ENCODE measurements around the gene KRT17.
"Not testable (repeated sequence)": the region's sequence is repeated elsewhere in the genome, so short reads cannot be mapped to it uniquely, and the experiment has no call there.

Gene KRT17

DNA sequence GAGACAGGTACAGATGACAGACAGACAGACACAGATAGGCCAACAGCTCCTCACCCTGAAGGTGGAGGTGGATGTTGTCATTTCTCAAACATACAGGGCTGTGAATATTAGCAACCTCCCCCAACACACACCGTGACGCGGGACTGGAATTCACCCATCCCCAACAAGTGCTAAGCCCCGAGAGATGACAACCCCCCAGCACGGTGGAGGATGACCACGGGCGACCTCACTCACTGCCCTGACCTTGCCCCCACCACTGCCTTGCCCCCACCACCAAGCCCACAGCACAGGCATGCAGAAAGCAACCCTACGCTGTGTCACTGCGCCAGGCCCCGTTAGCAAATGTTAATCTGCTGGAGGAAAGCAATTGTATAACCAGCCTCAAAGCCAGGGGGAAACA lies 4.9 kb upstream of the KRT17 start:
- H3K27ac ChIP-seq (ENCODE audit: low read length): no peak overlapping the region
- H3K4me1 ChIP-seq (ENCODE audit: control insufficient read depth in 1 of 2, insufficient read depth in 2 of 2, low read length in 2 of 2): no peaks in the 10 kb centered on the region

DNA sequence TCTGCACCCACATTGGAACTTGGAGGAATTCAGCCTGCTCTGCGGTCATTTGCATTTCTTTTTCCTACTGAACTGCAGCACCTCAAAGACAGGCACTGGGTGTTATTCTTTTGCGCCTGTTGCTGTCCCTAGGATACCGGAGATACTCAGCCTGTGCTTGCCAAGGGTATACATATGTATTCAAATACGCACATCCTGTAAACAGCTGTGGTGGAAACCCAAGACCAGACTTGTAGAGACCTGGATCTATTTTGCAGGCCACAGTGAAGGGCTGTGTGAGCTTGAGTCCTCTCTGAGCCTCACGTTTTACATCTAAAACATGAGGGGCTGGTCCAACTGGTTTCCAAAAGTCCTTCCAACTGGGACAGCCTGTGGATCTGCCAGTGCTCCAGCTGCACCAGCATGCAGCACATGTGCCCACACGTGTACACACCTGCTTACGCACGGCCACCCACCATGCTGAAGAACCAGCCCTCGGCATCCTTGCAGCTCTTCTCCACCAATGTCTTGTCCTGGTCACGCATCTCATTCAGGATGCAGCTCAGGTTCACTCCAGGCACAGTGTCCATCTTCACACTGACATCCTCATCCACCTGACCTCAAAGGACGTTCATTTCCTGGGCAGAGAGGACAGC lies 4.4 kb upstream of the KRT17 start:
- not testable (repeated sequence) for H3K27ac ChIP-seq (ENCODE audit: low read length); H3K4me3 ChIP-seq (ENCODE audit: low read depth in 1 of 2, low read length in 2 of 2); H3K27me3 ChIP-seq (ENCODE audit: low read depth, low read length); H3K9me3 ChIP-seq (ENCODE audit: control insufficient read depth in 1 of 2, low read length in 2 of 2); H3K4me1 ChIP-seq (ENCODE audit: control insufficient read depth in 1 of 2, insufficient read depth in 2 of 2, low read length in 2 of 2); H3K36me3 ChIP-seq (ENCODE audit: control insufficient read depth in 1 of 2, insufficient read depth in 2 of 2, low read length in 2 of 2)

More for the DNA sequence above, 4.9 kb upstream of the KRT17 start:
- H3K36me3 ChIP-seq (ENCODE audit: control insufficient read depth in 1 of 2, insufficient read depth in 2 of 2, low read length in 2 of 2): no peaks in the 10 kb centered on the region
- no peaks in the 10 kb centered on the region for H3K27me3 ChIP-seq (ENCODE audit: low read depth, low read length)
- H3K9me3 ChIP-seq (ENCODE audit: control insufficient read depth in 1 of 2, low read length in 2 of 2): no peaks in the 10 kb centered on the region
- H3K4me3 ChIP-seq (ENCODE audit: low read depth in 1 of 2, low read length in 2 of 2): no peak overlapping the region

DNA sequence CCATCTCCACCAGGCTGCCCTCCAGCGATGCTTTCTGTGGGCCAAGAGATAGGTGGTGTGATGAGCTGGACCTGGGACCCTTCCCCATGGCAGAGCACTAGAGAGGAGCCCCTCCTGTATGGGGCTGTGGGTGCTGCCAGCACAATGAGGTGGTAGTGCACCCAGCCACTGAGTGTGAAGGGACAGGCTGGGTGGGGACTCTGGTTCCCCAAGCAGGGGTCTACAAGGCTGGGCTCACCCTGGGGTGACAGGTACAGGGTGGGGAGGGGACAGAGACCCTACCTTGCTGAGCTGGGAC lies 3.6 kb upstream of the KRT17 start:
- H3K27me3 ChIP-seq (ENCODE audit: low read depth, low read length); H3K9me3 ChIP-seq (ENCODE audit: control insufficient read depth in 1 of 2, low read length in 2 of 2): not testable (repeated sequence)

DNA sequence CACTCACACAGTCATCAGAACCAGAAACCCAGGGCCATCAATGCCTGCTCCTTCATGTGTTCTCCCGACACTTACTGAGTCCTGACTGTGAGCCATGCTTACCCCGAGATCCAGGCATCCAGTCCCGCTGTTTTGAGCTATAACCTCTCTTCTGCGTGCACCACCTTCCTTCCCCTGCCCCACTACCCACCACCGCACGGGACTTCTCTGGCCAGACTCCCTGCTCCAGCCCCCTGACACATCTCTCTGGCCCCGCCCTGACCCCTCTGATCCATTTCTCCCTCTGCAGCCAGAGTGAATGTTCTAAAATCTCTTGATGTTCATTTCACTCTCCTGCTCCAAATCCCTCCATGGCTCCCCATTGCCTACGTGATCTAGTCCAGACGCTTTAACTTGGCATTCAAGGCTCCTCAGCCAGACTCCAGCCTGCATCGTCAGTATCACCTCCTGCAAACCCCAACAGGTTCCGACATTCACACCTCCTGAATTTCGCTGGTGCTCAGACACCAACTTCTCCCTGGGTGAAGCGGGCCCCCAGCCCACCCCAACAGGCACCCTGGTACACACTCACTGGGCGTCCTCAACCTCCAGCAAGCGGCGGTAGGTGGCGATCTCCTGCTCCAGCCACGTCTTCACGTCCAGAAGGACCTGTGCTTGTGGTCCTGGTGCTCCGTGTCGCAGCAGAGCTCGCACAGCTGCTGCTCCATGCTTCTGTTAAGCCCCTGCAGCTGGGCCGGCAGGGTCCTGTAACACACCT lies 3.1 kb upstream of the KRT17 start:
- Histone ChIP-seq H3K9me3 (ENCODE audit: control insufficient read depth in 1 of 2, low read length in 2 of 2) (no peaks in the 10 kb centered on the region), H3K36me3 (ENCODE audit: control insufficient read depth in 1 of 2, insufficient read depth in 2 of 2, low read length in 2 of 2) (no peaks in the 10 kb centered on the region), H3K27ac (ENCODE audit: low read length) (no peak overlapping the region)

More for the DNA sequence above, 3.6 kb upstream of the KRT17 start:
- not testable (repeated sequence) for H3K4me1 ChIP-seq (ENCODE audit: control insufficient read depth in 1 of 2, insufficient read depth in 2 of 2, low read length in 2 of 2); H3K27ac ChIP-seq (ENCODE audit: low read length); H3K36me3 ChIP-seq (ENCODE audit: control insufficient read depth in 1 of 2, insufficient read depth in 2 of 2, low read length in 2 of 2); H3K4me3 ChIP-seq (ENCODE audit: low read depth in 1 of 2, low read length in 2 of 2)

DNA sequence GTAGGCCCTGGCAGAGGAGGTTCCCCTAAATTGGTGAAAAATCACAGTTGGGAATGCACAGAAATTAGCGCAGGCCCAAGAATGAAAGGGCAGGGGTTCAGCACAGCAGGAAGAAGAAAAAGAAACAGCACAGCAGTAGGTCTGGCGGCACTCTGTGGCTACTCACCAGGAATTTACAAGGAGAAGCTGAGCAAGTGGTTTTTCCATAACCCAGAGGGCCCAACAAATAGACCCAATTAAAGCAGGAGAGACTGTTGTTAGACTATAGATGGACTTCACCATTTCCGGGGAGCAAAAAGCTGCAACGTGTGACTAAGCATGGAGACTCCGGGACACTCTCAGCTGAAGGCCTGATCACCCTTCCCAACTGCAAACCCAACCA lies 2.5 kb upstream of the KRT17 start:
- not testable (repeated sequence) for H3K4me3 ChIP-seq (ENCODE audit: low read depth in 1 of 2, low read length in 2 of 2); H3K9me3 ChIP-seq (ENCODE audit: control insufficient read depth in 1 of 2, low read length in 2 of 2); H3K36me3 ChIP-seq (ENCODE audit: control insufficient read depth in 1 of 2, insufficient read depth in 2 of 2, low read length in 2 of 2); H3K4me1 ChIP-seq (ENCODE audit: control insufficient read depth in 1 of 2, insufficient read depth in 2 of 2, low read length in 2 of 2); H3K27ac ChIP-seq (ENCODE audit: low read length); H3K27me3 ChIP-seq (ENCODE audit: low read depth, low read length)

More for the DNA sequence above, 3.1 kb upstream of the KRT17 start:
- no peaks in the 10 kb centered on the region for H3K27me3 ChIP-seq (ENCODE audit: low read depth, low read length)
- no peak overlapping the region for H3K4me3 ChIP-seq (ENCODE audit: low read depth in 1 of 2, low read length in 2 of 2)
- no peaks in the 10 kb centered on the region for H3K4me1 ChIP-seq (ENCODE audit: control insufficient read depth in 1 of 2, insufficient read depth in 2 of 2, low read length in 2 of 2)

DNA sequence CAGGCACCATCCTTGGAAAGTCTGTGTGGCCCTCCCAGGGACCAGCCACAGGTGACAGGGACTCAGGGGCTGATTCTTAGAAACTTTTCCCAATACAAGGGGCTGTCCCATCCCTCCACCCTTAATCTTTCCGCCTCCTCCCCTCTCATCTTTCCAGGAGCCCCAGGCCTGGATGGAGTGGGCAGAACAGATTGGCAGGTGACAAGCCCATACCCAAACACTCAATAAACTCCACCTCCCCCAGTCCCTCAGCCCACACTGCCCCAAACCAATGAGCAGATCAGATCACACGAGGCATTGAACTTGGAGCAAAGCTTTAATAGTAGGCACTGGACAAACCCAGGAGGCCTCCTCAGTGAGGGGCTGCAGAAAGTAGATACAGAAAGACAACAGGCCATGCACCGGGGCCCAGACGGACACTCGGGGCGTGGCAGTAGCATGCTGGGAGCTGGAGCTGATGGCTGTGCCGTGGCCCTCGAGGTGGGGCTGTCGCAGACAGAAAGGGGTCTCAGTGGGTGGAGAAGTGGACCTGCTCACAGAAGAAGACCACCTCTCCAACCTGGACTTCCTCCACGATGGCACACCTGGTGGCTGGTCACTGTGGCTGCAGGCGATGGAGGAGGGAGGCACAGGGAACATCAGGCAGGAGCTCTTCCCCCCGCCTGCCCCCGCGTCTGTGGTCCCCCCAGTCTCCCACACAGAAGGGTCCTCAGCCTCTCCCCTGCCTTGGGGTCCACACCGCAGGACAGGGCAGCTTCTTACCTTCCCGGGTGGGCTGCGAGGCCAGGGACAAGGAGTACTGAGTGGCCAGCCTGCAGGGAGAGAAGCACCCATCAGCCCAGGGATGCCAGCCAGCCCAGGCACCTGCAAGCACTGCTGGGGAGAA lies 1.9 kb upstream of the KRT17 start:
- H3K36me3 ChIP-seq (ENCODE audit: control insufficient read depth in 1 of 2, insufficient read depth in 2 of 2, low read length in 2 of 2); H3K4me1 ChIP-seq (ENCODE audit: control insufficient read depth in 1 of 2, insufficient read depth in 2 of 2, low read length in 2 of 2): not testable (repeated sequence)

DNA sequence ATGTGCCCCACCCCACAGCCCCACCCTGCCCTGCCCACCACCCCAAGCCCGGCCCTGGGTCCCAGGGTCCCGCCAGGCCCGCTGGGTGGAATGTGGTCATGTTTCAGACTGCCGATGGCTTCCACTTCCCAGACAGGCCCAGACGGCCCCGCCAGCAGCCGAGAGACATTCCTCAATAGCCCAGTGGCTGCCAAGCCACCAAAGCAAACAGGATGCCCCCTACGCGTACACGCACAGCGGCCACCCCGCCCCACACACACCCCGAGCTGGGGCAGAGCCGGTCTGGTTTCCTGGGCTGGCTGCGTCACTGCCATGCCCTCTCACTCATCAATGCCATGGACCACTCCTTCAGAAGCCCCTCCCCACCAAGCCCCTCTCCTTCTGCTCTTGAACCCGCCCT lies 1.2 kb upstream of the KRT17 start:
- H3K4me3 ChIP-seq (ENCODE audit: low read depth in 1 of 2, low read length in 2 of 2): no peak overlapping the region
- H3K4me1 ChIP-seq (ENCODE audit: control insufficient read depth in 1 of 2, insufficient read depth in 2 of 2, low read length in 2 of 2): no peaks in the 10 kb centered on the region
- no peaks in the 10 kb centered on the region for H3K36me3 ChIP-seq (ENCODE audit: control insufficient read depth in 1 of 2, insufficient read depth in 2 of 2, low read length in 2 of 2)
- no peaks in the 10 kb centered on the region for H3K9me3 ChIP-seq (ENCODE audit: control insufficient read depth in 1 of 2, low read length in 2 of 2)
- H3K27ac ChIP-seq (ENCODE audit: low read length): no peak overlapping the region
- H3K27me3 ChIP-seq (ENCODE audit: low read depth, low read length): no peaks in the 10 kb centered on the region

More for the DNA sequence above, 1.9 kb upstream of the KRT17 start:
- H3K27me3 ChIP-seq (ENCODE audit: low read depth, low read length); H3K27ac ChIP-seq (ENCODE audit: low read length); H3K4me3 ChIP-seq (ENCODE audit: low read depth in 1 of 2, low read length in 2 of 2); H3K9me3 ChIP-seq (ENCODE audit: control insufficient read depth in 1 of 2, low read length in 2 of 2): not testable (repeated sequence)

DNA sequence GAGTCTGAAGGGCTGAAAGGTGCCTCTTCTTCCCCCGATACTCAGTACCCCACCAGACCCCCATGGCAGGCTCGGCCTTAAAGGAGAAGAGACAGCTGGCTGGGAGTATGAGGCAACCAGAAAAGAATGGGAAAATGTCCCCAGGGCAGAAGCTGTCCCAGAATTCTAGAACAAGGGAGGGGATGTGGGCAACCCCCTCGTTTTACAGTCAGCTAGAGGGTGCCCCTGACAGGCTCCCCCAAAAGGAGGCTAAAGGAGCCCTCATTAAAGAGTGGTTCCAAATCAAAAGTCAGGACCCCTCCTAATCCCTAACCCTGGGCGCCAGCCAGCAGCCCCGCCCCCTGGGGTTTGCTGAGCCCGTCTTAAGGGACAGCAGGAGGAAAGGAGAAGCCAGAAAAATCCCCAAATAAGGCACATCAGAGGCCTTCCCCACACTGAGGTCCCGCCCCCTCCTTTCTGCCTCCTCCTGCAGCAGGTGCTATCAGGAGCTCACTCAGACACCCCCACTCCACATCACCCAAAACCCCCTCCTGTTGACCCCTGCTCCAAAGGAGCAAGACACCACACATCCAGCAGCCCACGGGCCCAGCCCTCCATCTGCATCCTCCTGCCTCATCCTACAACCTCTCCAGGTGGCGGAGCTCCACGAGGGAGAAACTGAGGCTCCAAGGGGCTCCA lies 1.1 kb downstream of the KRT17 start:
- H3K4me1 ChIP-seq (ENCODE audit: control insufficient read depth in 1 of 2, insufficient read depth in 2 of 2, low read length in 2 of 2); H3K36me3 ChIP-seq (ENCODE audit: control insufficient read depth in 1 of 2, insufficient read depth in 2 of 2, low read length in 2 of 2); H3K9me3 ChIP-seq (ENCODE audit: control insufficient read depth in 1 of 2, low read length in 2 of 2); H3K27me3 ChIP-seq (ENCODE audit: low read depth, low read length); H3K4me3 ChIP-seq (ENCODE audit: low read depth in 1 of 2, low read length in 2 of 2); H3K27ac ChIP-seq (ENCODE audit: low read length): not testable (repeated sequence)

DNA sequence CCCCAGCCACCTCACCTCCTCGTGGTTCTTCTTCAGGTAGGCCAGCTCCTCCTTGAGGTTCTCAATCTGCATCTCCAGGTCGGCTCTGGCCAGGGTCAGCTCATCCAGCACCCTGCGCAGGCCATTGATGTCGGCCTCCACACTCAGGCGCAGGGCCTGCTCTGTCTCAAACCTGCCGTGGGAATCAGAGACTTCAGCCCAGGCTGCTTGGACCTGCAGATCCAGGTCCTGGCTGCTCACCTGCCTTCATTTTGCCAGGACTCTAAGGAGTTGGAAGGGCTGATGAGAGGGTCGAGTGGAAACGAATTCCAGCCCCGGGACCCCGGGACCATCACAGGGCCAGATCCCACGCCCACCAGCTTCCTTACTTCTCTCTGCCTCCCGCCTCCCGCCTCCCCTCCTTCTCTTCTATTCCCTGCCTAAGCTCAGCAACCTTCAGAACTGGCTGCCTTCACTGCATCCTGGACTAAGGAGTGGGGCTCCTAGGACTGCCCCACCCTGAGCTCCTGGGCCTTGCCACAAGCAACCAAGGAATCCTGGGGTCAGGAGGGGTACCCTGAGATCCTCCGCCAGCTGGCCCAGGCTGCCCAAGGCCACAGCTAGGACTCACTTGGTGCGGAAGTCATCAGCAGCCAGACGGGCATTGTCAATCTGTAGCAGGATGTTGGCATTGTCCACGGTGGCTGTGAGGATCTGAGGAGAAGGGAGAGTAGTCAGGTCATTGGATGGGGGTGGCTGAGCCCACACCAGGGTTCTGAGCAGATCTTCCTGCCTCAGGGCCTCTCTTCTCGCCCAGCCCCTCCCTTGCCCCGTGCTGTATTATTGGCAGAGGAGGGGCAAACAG lies 1.8 kb downstream of the KRT17 start:
- not testable (repeated sequence) for H3K9me3 ChIP-seq (ENCODE audit: control insufficient read depth in 1 of 2, low read length in 2 of 2); H3K27ac ChIP-seq (ENCODE audit: low read length); H3K4me1 ChIP-seq (ENCODE audit: control insufficient read depth in 1 of 2, insufficient read depth in 2 of 2, low read length in 2 of 2); H3K27me3 ChIP-seq (ENCODE audit: low read depth, low read length); H3K4me3 ChIP-seq (ENCODE audit: low read depth in 1 of 2, low read length in 2 of 2); H3K36me3 ChIP-seq (ENCODE audit: control insufficient read depth in 1 of 2, insufficient read depth in 2 of 2, low read length in 2 of 2)

DNA sequence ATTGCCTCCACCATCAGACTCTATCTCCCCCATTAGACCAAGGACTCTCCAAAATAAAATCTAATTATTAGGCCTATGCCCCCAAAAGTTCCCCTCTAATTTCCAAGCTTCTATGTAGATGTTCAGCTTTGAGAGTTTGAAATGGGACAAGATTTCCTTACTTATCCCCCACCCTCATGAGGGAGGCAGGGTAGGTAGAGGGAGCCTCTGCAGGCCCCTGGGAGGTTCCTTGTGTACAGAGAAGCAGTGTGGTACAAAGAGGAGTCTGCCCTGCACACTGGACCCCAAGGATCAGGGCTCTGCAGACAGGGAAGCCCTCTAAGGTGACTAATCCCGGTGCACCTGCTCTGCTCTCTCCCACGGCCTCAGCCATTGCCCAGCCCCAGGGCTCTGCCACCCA lies 2.5 kb downstream of the KRT17 start:
- Histone ChIP-seq H3K4me1 (ENCODE audit: control insufficient read depth in 1 of 2, insufficient read depth in 2 of 2, low read length in 2 of 2) (no peaks in the 10 kb centered on the region), H3K27me3 (ENCODE audit: low read depth, low read length) (no peaks in the 10 kb centered on the region), H3K36me3 (ENCODE audit: control insufficient read depth in 1 of 2, insufficient read depth in 2 of 2, low read length in 2 of 2) (no peaks in the 10 kb centered on the region), H3K27ac (ENCODE audit: low read length) (no peak overlapping the region), H3K9me3 (ENCODE audit: control insufficient read depth in 1 of 2, low read length in 2 of 2) (no peaks in the 10 kb centered on the region), H3K4me3 (ENCODE audit: low read depth in 1 of 2, low read length in 2 of 2) (no peak overlapping the region)

DNA sequence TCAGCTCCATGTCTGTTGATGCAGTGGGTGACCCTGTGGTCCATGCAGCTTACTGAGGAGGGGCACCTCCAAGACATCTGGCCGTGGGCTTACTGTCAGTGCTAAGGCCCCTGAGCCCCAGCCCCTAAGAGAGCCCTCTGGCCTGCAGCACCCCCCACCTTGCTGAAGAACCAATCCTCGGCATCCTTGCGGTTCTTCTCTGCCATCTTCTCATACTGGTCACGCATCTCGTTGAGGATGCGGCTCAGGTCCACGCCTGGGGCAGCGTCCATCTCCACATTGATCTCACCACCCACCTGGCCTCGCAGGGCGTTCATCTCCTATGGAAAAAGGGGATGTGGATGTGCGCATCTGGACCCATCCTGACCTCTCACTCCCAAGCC lies 2.9 kb downstream of the KRT17 start:
- H3K4me3 ChIP-seq (ENCODE audit: low read depth in 1 of 2, low read length in 2 of 2); H3K27me3 ChIP-seq (ENCODE audit: low read depth, low read length); H3K4me1 ChIP-seq (ENCODE audit: control insufficient read depth in 1 of 2, insufficient read depth in 2 of 2, low read length in 2 of 2); H3K36me3 ChIP-seq (ENCODE audit: control insufficient read depth in 1 of 2, insufficient read depth in 2 of 2, low read length in 2 of 2); H3K27ac ChIP-seq (ENCODE audit: low read length); H3K9me3 ChIP-seq (ENCODE audit: control insufficient read depth in 1 of 2, low read length in 2 of 2): not testable (repeated sequence)
